GM12801 (cell line): ENCODE results near the gene SRPRB.

Source experiments
- TF ChIP-seq, protein P1 (sequence below): IDR thresholded peaks from one replicate; pipeline ENCODE4 v1.5.1; 2011; ENCODE audit warnings: control low read depth; ENCODE audit not compliant: insufficient read length; ENCODE audit errors: extremely low read depth

The SRPRB gene

DNA sequence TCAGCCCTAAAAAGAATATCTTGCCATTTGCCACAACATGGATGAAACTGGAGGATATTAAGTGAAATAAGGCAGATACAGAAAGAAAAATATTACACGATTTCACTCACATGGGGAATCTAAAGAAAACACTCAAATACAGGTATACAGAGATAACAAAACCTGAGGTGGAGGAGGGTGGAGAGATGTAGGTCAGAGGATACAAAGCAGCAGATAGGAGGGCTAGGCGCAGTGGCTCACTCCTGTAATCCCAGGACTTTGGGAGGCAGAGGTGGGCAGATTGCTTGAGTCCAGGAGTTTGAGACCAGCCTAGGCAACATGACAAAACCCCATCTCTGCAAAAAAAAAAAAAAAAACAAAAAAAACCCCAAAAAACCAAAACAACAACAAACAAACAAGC lies 23.2 kb upstream of the SRPRB start:
- TF ChIP-seq, protein P1, sequence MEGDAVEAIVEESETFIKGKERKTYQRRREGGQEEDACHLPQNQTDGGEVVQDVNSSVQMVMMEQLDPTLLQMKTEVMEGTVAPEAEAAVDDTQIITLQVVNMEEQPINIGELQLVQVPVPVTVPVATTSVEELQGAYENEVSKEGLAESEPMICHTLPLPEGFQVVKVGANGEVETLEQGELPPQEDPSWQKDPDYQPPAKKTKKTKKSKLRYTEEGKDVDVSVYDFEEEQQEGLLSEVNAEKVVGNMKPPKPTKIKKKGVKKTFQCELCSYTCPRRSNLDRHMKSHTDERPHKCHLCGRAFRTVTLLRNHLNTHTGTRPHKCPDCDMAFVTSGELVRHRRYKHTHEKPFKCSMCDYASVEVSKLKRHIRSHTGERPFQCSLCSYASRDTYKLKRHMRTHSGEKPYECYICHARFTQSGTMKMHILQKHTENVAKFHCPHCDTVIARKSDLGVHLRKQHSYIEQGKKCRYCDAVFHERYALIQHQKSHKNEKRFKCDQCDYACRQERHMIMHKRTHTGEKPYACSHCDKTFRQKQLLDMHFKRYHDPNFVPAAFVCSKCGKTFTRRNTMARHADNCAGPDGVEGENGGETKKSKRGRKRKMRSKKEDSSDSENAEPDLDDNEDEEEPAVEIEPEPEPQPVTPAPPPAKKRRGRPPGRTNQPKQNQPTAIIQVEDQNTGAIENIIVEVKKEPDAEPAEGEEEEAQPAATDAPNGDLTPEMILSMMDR: no peak

- TF ChIP-seq, protein P1: no peak
Measured at GRCh38 chr3:133783762-133784161, 21.9 kb upstream of the SRPRB start.

- TF ChIP-seq, protein P1: no peak
Measured at GRCh38 chr3:133788024-133788423, 17.6 kb upstream of the SRPRB start.

DNA sequence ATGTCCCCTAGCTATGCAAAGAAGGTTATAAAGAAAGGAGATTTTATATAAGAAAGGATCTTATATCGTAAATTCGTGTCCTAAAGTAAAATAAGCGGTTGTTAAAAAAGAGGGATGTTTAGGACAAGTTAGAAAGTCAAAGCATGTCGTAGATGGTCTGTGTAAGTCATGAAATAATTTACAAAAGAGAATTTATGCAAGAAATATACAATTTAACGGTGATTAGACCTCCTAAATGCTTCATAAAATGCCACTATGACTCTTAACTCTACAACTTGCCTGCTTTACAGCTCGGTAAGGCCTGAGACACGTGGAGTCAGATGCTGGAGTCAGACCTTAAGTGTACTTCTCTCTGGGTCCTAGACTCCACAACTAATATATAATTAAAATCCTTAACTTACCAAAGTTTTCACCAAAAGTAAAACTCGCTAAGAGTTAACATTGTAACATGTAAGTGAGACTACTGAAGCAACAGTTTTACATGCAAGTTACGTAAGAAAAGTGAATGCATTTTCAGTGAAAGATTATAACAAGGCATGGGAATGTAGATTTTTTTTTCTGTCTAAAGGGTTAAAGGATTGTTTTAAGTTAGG lies 13.3 kb upstream of the SRPRB start:
- TF ChIP-seq, protein P1: no peak

DNA sequence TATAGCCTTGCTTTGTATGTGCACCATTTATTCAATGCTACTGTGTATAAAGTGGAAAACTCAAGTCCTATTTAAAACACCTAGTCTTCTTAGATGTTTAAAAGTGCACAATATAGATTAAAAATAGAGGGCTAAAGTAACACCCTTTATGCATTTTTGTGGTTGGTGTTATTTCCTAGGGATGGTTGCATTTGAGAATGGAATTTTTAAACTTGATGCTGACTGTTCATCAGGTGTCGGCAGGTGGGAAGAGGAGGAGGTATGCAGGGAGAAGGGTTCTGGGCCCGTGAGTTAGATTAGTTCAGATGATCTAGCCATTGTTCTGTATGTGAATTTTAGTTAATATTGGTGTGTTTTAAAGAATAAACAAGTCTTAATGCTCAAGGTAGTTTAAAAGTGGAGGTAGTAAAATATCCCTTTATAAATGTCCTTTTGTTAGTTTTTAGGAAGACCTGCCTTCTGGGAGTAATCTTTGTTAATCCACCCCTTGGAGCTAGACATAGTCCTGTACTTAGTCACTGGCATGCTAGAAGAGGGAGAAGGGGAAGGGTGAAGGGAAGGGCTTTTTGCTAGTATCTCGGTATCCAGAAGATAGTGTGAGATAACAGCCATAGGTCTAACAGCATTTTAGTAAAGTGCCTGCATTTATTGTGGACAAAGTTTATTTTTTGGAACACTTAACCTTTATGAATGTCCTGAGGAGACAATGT lies 8.1 kb upstream of the SRPRB start:
- TF ChIP-seq, protein P1: no peak

- TF ChIP-seq, protein P1: no peak
Measured at GRCh38 chr3:133799794-133800585, 5.6 kb upstream of the SRPRB start.

DNA sequence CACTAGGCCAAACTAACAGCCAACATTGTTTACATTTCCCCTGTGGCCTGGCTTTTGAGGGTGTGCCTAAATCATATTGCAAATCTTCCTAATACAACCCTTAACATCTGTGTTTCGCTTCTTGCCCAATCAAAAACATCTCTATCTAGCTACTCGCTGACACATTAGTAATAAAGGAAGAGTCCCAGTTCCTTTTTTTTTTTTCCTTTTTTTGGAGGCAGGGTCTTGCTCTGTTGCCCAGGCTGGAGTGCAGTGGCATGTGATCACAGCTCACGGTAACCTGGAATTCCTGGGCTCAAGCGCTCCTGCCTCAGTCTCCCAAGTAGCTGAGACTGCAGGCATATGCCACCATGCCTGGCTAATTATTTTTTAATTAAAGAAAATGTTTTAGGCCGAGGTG lies 2.1 kb upstream of the SRPRB start:
- TF ChIP-seq, protein P1: no peak
